Uterus (tissue), 4 donors: ENCODE results near the gene TWNK. TPM values are rescaled to one million over a fixed set of nuclear protein-coding genes. Genes with fewer than 3 reads are reported as not detected.

Experiments used
- DNase-seq, 2 donors: peaks; one replicate each; pipeline ENCODE4 v3.0.0-alpha.2; 2019 to 2020
- H3K27ac ChIP-seq, 2 donors: fragments of 200-600 bp; sonication (generic); 1 replicate in 1 of 2; 2 replicates in 1 of 2; pipeline ENCODE4 v1.5.1; 2016 to 2018
- H3K27me3 ChIP-seq, 2 donors: fragments of 200-600 bp; sonication (generic); one replicate each; pipeline ENCODE4 v1.5.1; 2018 to 2019; ENCODE audit warnings: control low read depth in 1 of 2
- H3K36me3 ChIP-seq, 2 donors: fragments of 200-600 bp; sonication (generic); one replicate each; pipeline ENCODE4 v1.5.1; 2019; ENCODE audit warnings: control low read depth in 1 of 2
- H3K4me1 ChIP-seq, 2 donors: fragments of 200-600 bp; sonication (generic); one replicate each; pipeline ENCODE4 v1.5.1; 2018 to 2019; ENCODE audit warnings: control low read depth in 1 of 2
- H3K4me3 ChIP-seq, 2 donors: fragments of 200-600 bp; sonication (generic); 1 replicate in 1 of 2; 2 replicates in 1 of 2; pipeline ENCODE4 v1.5.1; 2018 to 2019; ENCODE audit warnings: mild to moderate bottlenecking in 1 of 2
- H3K9me3 ChIP-seq, 2 donors: fragments of 200-600 bp; sonication (generic); one replicate each; pipeline ENCODE4 v1.5.1; 2019; ENCODE audit warnings: control low read depth in 1 of 2
- POLR2A ChIP-seq, 2 donors: fragments of 450-650 bp; IDR thresholded peaks; one replicate each; pipeline ENCODE4 v1.6.1; 2016; ENCODE audit warnings: antibody characterized with exemption in 2 of 2, mild to moderate bottlenecking in 1 of 2, moderate library complexity in 1 of 2
- intact Hi-C: fragments of 100-400 bp; cut with DNase I; formaldehyde crosslinking; loops from one replicate; pipeline ENCODE4 v1.15.1; 2023; ENCODE audit warnings: low total_unique reads
- total RNA-seq, 4 donors: library from RNA; depleted of rRNA in 3 of 4; stranded (reverse); fragments of >200 nt in 3 of 4; gene quantifications; one replicate each; pipeline versions ENCODE4 v1.1.0 to v1.2.4, GENCODE V29; 2014 to 2023
- TF ChIP-seq, protein P1 (sequence below), 4 experiments: fragments of 200-600 bp in 2 of 4; fragments of 450-650 bp in 2 of 4; sonication (generic) in 2 of 4; IDR thresholded peaks; one replicate each; pipeline ENCODE4 v1.5.1; 2016 to 2019; ENCODE audit warnings: antibody characterized with exemption in 4 of 4, mild to moderate bottlenecking in 2 of 4, moderate library complexity in 1 of 4
- donor health status: DM: yes; HTN: yes; CAD: no.

Gene TWNK
- total RNA-seq, 4 donors from 2014 or later: 0.51 to 11.8 (median 6.2) TPM

DNA sequence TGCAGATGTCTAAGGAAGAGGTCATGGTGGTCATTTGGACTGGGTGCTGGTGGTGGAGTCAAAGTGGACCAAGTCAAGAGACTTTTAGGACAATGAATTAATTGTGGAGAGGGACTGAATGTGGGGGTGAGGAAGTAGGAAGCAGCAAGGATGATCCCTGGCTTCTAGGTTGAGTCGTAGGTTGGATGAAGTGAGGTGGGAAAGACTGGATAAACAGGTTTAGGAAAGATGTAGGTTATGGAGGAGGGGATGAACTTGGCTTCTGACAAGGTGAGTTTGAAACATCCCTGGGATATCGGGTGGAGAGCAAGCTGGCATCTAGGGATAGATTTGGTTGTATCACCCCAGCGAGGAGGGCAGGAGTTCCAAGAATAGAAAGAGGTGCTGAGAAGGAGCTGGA is 10.4 kb upstream of the TWNK start:
- Histone ChIP-seq H3K4me1 (no peaks in the 10 kb centered on the region), H3K36me3 (no peaks in the 10 kb centered on the region), H3K27me3 (no peaks in the 10 kb centered on the region), H3K27ac (no peak overlapping the region), H3K4me3 (no peak overlapping the region), H3K9me3 (no peaks in the 10 kb centered on the region)
- intact Hi-C loops: no loop called here
- no peak for DNase-seq
- TF ChIP-seq, protein P1, sequence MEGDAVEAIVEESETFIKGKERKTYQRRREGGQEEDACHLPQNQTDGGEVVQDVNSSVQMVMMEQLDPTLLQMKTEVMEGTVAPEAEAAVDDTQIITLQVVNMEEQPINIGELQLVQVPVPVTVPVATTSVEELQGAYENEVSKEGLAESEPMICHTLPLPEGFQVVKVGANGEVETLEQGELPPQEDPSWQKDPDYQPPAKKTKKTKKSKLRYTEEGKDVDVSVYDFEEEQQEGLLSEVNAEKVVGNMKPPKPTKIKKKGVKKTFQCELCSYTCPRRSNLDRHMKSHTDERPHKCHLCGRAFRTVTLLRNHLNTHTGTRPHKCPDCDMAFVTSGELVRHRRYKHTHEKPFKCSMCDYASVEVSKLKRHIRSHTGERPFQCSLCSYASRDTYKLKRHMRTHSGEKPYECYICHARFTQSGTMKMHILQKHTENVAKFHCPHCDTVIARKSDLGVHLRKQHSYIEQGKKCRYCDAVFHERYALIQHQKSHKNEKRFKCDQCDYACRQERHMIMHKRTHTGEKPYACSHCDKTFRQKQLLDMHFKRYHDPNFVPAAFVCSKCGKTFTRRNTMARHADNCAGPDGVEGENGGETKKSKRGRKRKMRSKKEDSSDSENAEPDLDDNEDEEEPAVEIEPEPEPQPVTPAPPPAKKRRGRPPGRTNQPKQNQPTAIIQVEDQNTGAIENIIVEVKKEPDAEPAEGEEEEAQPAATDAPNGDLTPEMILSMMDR (IDR thresholded peaks at IDR 0.05): no peak
- no peak for TF ChIP-seq POLR2A (IDR thresholded peaks at IDR 0.05)

DNA sequence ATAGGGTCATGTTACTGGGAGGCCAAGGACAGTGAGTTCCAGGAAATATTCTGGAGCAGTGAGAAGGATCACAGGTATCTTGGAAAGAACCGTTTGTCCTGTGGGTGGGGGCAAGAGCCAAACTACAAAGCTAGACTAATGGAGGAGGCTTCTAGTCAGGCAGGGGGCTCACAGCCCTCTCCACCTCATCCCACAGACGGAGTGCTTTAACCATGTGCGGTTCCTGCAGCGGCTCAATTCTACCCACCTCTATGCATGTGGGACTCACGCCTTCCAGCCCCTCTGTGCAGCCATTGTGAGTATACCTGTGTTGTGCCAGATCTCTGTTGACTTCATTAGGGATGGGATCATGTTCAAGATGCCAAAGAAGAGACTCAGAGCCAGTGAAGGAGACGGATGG is 9.9 kb upstream of the TWNK start:
- H3K4me3 ChIP-seq: no peak overlapping the region
- intact Hi-C loops: no loop called here

DNA sequence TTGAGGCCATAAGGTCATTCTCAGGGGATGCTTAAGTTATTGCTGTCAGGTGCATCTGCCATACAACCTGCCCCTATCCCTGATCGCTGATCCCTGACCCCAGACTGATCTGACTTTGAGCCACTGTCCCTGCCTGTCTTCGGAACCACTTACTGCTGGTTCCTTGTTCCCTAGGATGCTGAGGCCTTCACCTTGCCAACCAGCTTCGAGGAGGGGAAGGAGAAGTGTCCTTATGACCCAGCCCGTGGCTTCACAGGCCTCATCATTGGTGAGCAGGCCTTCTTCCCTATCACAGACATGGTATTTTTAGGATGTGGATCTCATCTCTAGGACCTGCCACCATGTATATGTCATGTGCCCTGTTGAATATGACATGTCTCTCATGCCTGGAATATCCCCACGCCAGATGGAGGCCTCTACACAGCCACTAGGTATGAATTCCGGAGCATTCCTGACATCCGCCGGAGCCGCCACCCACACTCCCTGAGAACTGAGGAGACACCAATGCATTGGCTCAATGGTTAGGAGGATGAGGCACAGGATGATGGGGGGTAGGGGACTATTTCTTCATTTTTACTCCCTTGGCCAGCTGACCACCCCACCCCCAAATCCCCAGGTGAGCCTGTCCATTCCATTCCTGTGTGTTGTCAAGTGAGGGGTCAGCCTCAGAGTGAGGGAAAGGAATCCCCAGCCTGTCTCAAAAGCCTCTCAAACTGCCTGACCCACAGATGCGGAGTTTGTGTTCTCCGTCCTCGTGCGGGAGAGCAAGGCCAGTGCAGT is 9.0 kb upstream of the TWNK start:
- intact Hi-C loops: no loop called here
- TF ChIP-seq, protein P1 (IDR thresholded peaks at IDR 0.05): no peak
- no peak for TF ChIP-seq POLR2A (IDR thresholded peaks at IDR 0.05)
- DNase-seq: peak in 1 of 2 donors; percentile 9
- no peaks in the 10 kb centered on the region for H3K4me1 ChIP-seq
- H3K9me3 ChIP-seq: no peaks in the 10 kb centered on the region
- no peak overlapping the region for H3K27ac ChIP-seq
- H3K27me3 ChIP-seq: no peaks in the 10 kb centered on the region
- H3K36me3 ChIP-seq: no peaks in the 10 kb centered on the region
- H3K4me3 ChIP-seq: no peak overlapping the region

More for the DNA sequence above, 9.9 kb upstream of the TWNK start:
- no peaks in the 10 kb centered on the region for H3K36me3 ChIP-seq
- H3K27ac ChIP-seq: no peak overlapping the region
- no peaks in the 10 kb centered on the region for H3K9me3 ChIP-seq
- DNase-seq: no peak
- H3K4me1 ChIP-seq: no peaks in the 10 kb centered on the region
- TF ChIP-seq POLR2A (IDR thresholded peaks at IDR 0.05): no peak
- TF ChIP-seq, protein P1 (IDR thresholded peaks at IDR 0.05): no peak
- H3K27me3 ChIP-seq: no peaks in the 10 kb centered on the region

DNA sequence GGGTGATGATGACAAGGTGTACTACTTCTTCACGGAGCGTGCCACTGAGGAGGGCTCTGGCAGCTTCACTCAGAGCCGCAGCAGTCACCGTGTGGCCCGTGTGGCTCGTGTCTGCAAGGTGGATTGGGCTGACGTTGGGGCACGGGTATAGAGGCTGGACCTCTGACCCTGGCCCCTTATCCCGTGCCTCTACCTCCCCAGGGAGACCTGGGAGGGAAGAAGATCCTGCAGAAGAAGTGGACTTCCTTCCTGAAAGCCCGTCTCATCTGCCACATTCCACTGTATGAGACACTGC is 8.5 kb upstream of the TWNK start:
- H3K4me3 ChIP-seq: no peak overlapping the region
- intact Hi-C loops: no loop called here
- no peaks in the 10 kb centered on the region for H3K4me1 ChIP-seq
- H3K9me3 ChIP-seq: no peaks in the 10 kb centered on the region
- H3K27ac ChIP-seq: no peak overlapping the region
- no peak for TF ChIP-seq POLR2A (IDR thresholded peaks at IDR 0.05)
- TF ChIP-seq, protein P1 (IDR thresholded peaks at IDR 0.05): no peak
- no peaks in the 10 kb centered on the region for H3K27me3 ChIP-seq
- peak in 1 of 2 donors; percentile 5 for DNase-seq
- no peaks in the 10 kb centered on the region for H3K36me3 ChIP-seq

DNA sequence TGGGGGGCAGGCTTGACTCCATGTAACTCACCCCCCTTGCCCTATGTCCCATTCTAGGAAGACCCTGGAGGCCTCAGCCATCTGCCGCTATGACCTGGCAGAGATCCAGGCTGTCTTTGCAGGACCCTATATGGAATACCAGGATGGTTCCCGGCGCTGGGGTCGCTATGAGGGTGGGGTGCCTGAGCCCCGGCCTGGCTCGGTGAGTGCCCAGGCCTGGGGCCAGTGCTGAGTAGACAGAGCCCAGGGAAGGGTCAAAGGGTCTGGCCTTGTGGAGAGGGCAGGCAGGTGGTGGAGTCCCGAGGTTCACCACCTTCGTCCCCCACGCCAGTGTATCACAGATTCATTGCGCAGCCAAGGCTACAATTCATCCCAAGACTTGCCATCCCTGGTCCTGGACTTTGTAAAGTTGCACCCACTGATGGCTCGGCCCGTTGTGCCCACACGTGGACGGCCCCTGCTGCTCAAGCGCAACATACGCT is 7.5 kb upstream of the TWNK start:
- no peak for TF ChIP-seq POLR2A (IDR thresholded peaks at IDR 0.05)
- TF ChIP-seq, protein P1 (IDR thresholded peaks at IDR 0.05): no peak
- H3K9me3 ChIP-seq: no peaks in the 10 kb centered on the region
- intact Hi-C loops: no loop called here
- no peaks in the 10 kb centered on the region for H3K27me3 ChIP-seq
- no peaks in the 10 kb centered on the region for H3K36me3 ChIP-seq
- no peak overlapping the region for H3K27ac ChIP-seq
- no peak overlapping the region for H3K4me3 ChIP-seq
- peak in 1 of 2 donors; percentile 16 for DNase-seq
- no peaks in the 10 kb centered on the region for H3K4me1 ChIP-seq
